ENCODE measurements around the gene ABCC4. TPM values are rescaled to one million over a fixed set of nuclear protein-coding genes. Genes with fewer than 3 reads are reported as not detected.
A peak's percentile ranks its signal among the peaks of the same experiment; 100 is the strongest.

Gene ABCC4
- polyA plus RNA-seq, 12 donors = 2.2 to 4.9 (median 3.1) TPM; not detected in 1

- no peak for DNase-seq
Observed at GRCh38 chr13:95050800-95051615, 250.2 kb downstream of the ABCC4 start.

- no peak for DNase-seq
Observed at GRCh38 chr13:95049772-95050171, 251.5 kb downstream of the ABCC4 start.

- no peak for DNase-seq
Observed at GRCh38 chr13:95044452-95045205, 256.6 kb downstream of the ABCC4 start.

- no peak for DNase-seq
Observed at GRCh38 chr13:95039415-95039814, 261.8 kb downstream of the ABCC4 start.

GRCh38 chr13:95038949-95039348, 262.3 kb downstream of the ABCC4 start:
- no peak for DNase-seq

GRCh38 chr13:95035311-95036109, 265.7 kb downstream of the ABCC4 start:
- DNase-seq = no peak

- DNase-seq = no peak
Observed at GRCh38 chr13:95033890-95034289, 267.4 kb downstream of the ABCC4 start.

GRCh38 chr13:95032121-95032520, 269.1 kb downstream of the ABCC4 start:
- no peak for DNase-seq

GRCh38 chr13:95030821-95031343, 270.4 kb downstream of the ABCC4 start:
- peak; percentile 30 for DNase-seq

GRCh38 chr13:95027638-95028037, 273.6 kb downstream of the ABCC4 start:
- DNase-seq = no peak

- DNase-seq = no peak
Observed at GRCh38 chr13:95025116-95025515, 276.1 kb downstream of the ABCC4 start.

GRCh38 chr13:95023405-95023804, 277.8 kb downstream of the ABCC4 start:
- DNase-seq = no peak

GRCh38 chr13:95020298-95020987, 280.8 kb downstream of the ABCC4 start:
- no peak for DNase-seq

- DNase-seq = no peak
Observed at GRCh38 chr13:95019886-95020285, 281.4 kb downstream of the ABCC4 start.

- no peak for DNase-seq
Observed at GRCh38 chr13:95007322-95007721, 293.9 kb downstream of the ABCC4 start.

GRCh38 chr13:95005300-95005699, 296.0 kb downstream of the ABCC4 start:
- DNase-seq = no peak

GRCh38 chr13:95003019-95003813, 298.0 kb downstream of the ABCC4 start:
- no peak for DNase-seq

- no peak for DNase-seq
Observed at GRCh38 chr13:95002126-95002525, 299.1 kb downstream of the ABCC4 start.

- no peak for DNase-seq
Observed at GRCh38 chr13:94999871-95000270, 301.4 kb downstream of the ABCC4 start.

GRCh38 chr13:94997126-94997525, 304.1 kb downstream of the ABCC4 start:
- DNase-seq = no peak

- DNase-seq = no peak
Observed at GRCh38 chr13:94996445-94996844, 304.8 kb downstream of the ABCC4 start.

Data from muscle of arm (tissue), 12 donors.